ENCODE measurements around the gene EFL1.
"Not testable (repeated sequence)": the region's sequence is repeated elsewhere in the genome, so short reads cannot be mapped to it uniquely, and the experiment has no call there.

Gene EFL1

DNA sequence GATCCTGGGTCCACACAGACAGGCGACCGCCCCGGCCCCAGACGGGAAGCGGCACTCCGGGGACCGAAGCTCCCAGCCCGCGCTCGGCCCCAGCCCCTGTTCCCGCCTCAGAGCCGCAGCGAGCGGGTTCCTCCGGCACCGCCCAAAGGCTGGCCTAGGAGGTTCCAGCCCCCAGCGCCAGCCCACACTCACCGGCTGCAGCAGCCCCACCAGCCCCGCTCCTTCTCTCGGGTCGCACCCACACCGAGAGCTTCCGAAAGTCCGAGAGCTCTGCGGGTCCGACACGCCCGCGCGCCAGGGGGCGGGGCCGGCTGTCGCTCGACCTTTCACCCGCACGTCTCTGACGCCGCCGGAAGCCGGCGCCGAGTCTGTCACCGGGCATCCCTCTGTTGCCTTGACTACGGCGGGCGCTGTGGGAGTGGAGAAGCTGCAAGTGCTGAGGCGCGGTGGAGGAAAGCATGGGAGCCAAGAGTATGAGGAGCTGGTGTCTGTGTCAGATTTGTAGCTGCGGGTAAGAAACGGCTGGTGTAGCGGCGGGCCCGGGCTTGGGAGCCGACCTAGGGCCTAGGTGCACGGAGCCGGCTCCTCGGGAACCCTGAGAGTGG, at the start of gene EFL1, which contains the start of gene SAXO2:
Gene EFL1 (minus strand): TSS at position 313 of the 605 bp plus-strand sequence. CDS start 956 bp downstream, outside the sequence.
Gene SAXO2 (plus strand): TSS at position 397 of the 605 bp plus-strand sequence. CDS start 62 bp downstream, at position 459.
- DNase-seq = peak; percentile 94 to 95
- TF ChIP-seq, protein P1, sequence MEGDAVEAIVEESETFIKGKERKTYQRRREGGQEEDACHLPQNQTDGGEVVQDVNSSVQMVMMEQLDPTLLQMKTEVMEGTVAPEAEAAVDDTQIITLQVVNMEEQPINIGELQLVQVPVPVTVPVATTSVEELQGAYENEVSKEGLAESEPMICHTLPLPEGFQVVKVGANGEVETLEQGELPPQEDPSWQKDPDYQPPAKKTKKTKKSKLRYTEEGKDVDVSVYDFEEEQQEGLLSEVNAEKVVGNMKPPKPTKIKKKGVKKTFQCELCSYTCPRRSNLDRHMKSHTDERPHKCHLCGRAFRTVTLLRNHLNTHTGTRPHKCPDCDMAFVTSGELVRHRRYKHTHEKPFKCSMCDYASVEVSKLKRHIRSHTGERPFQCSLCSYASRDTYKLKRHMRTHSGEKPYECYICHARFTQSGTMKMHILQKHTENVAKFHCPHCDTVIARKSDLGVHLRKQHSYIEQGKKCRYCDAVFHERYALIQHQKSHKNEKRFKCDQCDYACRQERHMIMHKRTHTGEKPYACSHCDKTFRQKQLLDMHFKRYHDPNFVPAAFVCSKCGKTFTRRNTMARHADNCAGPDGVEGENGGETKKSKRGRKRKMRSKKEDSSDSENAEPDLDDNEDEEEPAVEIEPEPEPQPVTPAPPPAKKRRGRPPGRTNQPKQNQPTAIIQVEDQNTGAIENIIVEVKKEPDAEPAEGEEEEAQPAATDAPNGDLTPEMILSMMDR (IDR thresholded peaks at IDR 0.05) = no peak
- intact Hi-C loops (cut with DNase I; ENCODE audit: low total_unique reads) = no loop called here
- Histone ChIP-seq H3K36me3 (peaks cover 7 to 11% (median 8%) of the 10 kb centered on the region in 3 donors), H3K4me1 (peaks cover 0 to 24% (median 10%) of the 10 kb centered on the region in 4 donors), H3K27me3 (no peaks in the 10 kb centered on the region), H3K9me3 (no peaks in the 10 kb centered on the region), H3K27ac (peak within 1 kb of the TSS; percentile 70 to 76), H3K4me3 (peak within 1 kb of the TSS; percentile 79 to 94)

DNA sequence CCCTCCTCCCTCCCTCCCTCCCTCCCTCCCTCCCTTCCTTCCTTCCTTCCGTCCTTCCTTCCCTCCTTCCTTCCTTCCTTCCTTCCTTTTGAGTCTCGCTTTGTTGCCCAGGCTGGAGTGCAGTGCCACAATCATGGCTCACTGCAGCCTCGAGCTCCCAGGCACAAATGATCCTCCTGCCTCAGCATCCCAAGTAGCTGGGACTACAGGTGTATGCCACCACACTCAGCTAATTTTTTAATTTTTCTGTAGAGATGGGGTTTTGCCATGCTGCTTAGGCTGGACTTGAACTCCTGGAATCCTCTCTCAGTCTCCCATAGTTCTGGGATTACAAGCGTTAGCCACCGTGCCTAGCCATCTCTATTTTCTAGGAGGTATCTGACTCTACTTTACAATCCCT, 48.8 kb upstream of the EFL1 start:
- H3K9me3 ChIP-seq; H3K27me3 ChIP-seq; H3K27ac ChIP-seq; H3K36me3 ChIP-seq; intact Hi-C loops (cut with DNase I; ENCODE audit: low total_unique reads); H3K4me1 ChIP-seq; H3K4me3 ChIP-seq; DNase-seq: not testable (repeated sequence)

DNA sequence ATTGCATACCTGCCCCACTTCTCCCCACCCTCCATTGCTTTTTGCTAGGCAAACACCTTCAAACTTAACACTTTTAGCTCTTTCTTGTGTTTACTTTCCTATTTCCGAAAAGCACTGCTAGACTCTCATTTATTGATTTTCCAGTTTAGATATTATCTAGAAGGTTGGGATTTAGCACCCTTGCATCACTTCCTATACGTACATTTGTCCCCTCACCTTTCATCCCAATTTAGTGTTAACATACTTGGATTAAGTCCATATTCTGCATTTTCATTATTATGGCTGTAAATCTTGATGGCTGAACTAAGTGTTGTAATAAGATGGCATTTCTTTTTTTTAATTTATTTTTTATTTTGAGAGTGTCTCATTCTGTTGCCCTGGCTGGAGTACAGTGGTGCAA, 47.3 kb upstream of the EFL1 start:
- Histone ChIP-seq H3K27ac (no peak overlapping the region), H3K4me3 (no peak overlapping the region), H3K27me3 (no peaks in the 10 kb centered on the region), H3K9me3 (no peaks in the 10 kb centered on the region), H3K4me1 (no peaks in the 10 kb centered on the region), H3K36me3 (no peaks in the 10 kb centered on the region)
- TF ChIP-seq, protein P1 (IDR thresholded peaks at IDR 0.05) = no peak
- intact Hi-C loops (cut with DNase I; ENCODE audit: low total_unique reads) = no loop called here
- DNase-seq = no peak

DNA sequence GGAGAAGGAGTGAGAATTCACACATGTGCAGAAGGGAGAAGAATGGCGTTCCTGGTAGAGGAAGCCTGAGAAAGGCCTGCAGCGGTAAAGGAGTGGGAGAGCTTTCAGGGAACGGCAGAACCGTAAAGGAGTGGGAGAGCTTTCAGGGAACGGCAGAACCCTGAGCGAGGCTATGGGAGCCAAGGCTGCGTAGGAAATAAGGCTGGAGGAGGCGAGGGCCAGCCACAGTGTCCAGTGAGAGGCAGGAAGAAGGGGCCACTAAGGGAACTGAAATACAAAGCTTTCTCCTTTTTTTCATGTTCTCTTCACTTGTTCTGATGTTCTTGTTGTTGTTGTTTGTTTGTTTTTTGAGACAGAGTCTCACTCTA, 45.2 kb upstream of the EFL1 start:
- Histone ChIP-seq H3K36me3 (no peaks in the 10 kb centered on the region), H3K4me1 (no peaks in the 10 kb centered on the region), H3K4me3 (no peak overlapping the region), H3K27me3 (no peaks in the 10 kb centered on the region), H3K27ac (no peak overlapping the region), H3K9me3 (no peaks in the 10 kb centered on the region)
- TF ChIP-seq, protein P1 (IDR thresholded peaks at IDR 0.05) = no peak
- intact Hi-C loops (cut with DNase I; ENCODE audit: low total_unique reads) = no loop called here
- DNase-seq = peak in 1 of 2 donors; percentile 31

DNA sequence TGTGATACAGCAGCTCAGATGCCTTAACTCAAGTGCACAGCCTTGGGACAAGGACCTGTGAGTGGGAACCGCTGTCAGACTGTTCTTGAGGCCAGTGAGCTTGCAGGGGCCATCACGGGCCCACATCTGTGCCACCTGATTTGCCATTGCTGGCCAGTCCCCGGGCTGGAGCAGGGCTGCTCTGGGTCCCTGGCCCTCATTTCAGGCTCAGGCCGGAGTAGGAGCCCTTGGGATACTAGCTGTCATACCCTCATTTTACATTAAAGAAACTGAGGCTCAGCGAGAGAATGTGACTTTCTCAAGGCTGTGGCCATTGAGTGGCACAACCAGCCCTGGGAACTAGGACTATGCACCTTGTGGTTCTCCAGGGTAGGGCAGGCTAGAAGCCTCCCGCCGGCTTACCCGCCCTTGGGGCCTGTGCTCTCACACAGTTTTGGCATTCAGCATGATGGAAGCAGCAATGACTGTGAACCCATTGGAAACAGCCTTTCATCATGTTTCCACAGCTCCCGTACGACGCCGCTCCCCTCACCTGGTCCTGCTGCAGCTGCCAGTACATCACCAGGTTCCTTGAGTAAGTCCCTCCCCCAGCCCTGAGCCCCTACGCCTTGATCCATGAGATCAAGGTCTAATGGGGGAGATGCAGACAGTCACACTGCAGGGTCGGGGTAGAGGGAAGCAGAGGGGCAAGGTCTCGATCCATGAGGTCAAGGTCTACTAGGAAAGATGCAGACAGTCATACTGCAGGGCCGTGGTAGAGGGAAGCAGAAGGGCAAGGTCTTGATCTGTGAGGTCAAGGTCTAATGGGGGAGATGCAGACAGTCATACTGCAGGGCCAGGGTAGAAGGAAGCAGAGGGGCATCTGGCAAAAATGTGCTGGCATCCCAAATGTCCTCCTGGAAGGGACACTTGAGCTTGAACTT, 44.5 kb upstream of the EFL1 start:
- no peaks in the 10 kb centered on the region for H3K36me3 ChIP-seq
- intact Hi-C loops (cut with DNase I; ENCODE audit: low total_unique reads) = no loop called here
- H3K4me3 ChIP-seq = no peak overlapping the region
- no peak overlapping the region for H3K27ac ChIP-seq
- TF ChIP-seq, protein P1 (IDR thresholded peaks at IDR 0.05) = no peak
- H3K9me3 ChIP-seq = no peaks in the 10 kb centered on the region
- peak in 1 of 2 donors; percentile 52 for DNase-seq
- no peaks in the 10 kb centered on the region for H3K4me1 ChIP-seq
- no peaks in the 10 kb centered on the region for H3K27me3 ChIP-seq

DNA sequence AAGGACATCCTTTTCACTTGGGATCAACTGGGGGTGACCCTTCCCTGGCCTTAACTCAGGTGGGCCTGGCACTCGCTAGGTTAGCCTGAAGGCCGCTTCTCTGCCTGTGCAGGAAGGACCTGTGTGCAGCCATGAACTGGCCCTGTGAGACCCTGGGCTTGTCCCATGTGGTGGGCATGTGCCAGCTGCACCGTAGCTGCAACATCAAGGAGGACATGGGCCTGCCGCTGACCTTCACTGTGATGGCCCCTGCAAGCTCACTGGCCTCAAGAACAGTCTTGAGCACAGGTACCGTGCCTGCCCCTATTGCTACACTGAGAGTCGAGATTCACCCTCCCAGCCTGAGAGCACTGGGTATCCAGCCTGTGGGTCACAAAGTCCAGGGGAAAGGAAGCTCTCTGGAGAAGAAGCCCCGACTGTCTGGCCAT, 43.1 kb upstream of the EFL1 start:
- no peaks in the 10 kb centered on the region for H3K27me3 ChIP-seq
- DNase-seq = peak in 1 of 2 donors; percentile 23
- H3K4me1 ChIP-seq = peaks cover 0 to 3% (median 0%) of the 10 kb centered on the region in 4 donors
- no peaks in the 10 kb centered on the region for H3K9me3 ChIP-seq
- H3K27ac ChIP-seq = no peak overlapping the region
- TF ChIP-seq, protein P1 (IDR thresholded peaks at IDR 0.05) = no peak
- intact Hi-C loops (cut with DNase I; ENCODE audit: low total_unique reads) = no loop called here
- no peaks in the 10 kb centered on the region for H3K36me3 ChIP-seq
- no peak overlapping the region for H3K4me3 ChIP-seq
